Motor neuron (in vitro differentiated cells): ENCODE measurements around the gene DGKI. TPM values are rescaled to one million over a fixed set of nuclear protein-coding genes. Genes with fewer than 3 reads are reported as not detected.
A peak's percentile ranks its signal among the peaks of the same experiment; 100 is the strongest.

Experiments
- ATAC-seq, 8 experiments: fragments of 200-7000 bp; cut with Tn5 transposase; replicated peaks in 6 of 8; 2 replicates each; pipeline ENCODE4 v1.8.0; 2021; ENCODE audit warnings: mild to moderate bottlenecking in 8 of 8, moderate library complexity in 8 of 8
- H3K27ac ChIP-seq, 2 donors: fragments of 250-450 bp; sonication (Bioruptor Pico); 2 replicates each; pipeline ENCODE4 v1.9.0; 2021; ENCODE audit warnings: antibody characterized with exemption in 2 of 2, mild to moderate bottlenecking in 2 of 2, moderate library complexity in 1 of 2
- H3K4me1 ChIP-seq, 2 donors: fragments of 250-450 bp; sonication (Bioruptor Pico); replicated peaks in 1 of 2; 2 replicates each; pipeline ENCODE4 v1.6.1; 2021; ENCODE audit warnings: antibody characterized with exemption in 2 of 2, mild to moderate bottlenecking in 2 of 2, moderate library complexity in 1 of 2
- H3K4me3 ChIP-seq, 5 donors: fragments of 250-450 bp; sonication (Bioruptor Pico); 2 replicates each; pipeline ENCODE4 v1.9.0; 2021; ENCODE audit warnings: antibody characterized with exemption in 5 of 5, mild to moderate bottlenecking in 5 of 5, moderate library complexity in 4 of 5
- WGBS, 10 experiments: fragments of 450-650 bp; shearing (Covaris generic); methylation state at CpG; one replicate each; pipeline ENCODE4 v1.0.0; 2022; 5-methylcytosine and 5-hydroxymethylcytosine counted together
- in situ Hi-C, 9 experiments: fragments of 400-800 bp; cut with MboI; loops; one replicate each; pipeline ENCODE4 v1.15.0; 2021; ENCODE audit warnings: low sequenced_read_pairs in 9 of 9, low pct_unique_long_range_greater_than_20kb in 2 of 9; ENCODE audit not compliant: unreplicated experiment in 9 of 9
- total RNA-seq, 8 experiments: library from RNA; unstranded; fragments of 300-600 nt; gene quantifications; 2 replicates each; pipeline versions ENCODE4 v1.2.3 to v1.2.4, GENCODE V29; 2022

DGKI gene
- total RNA-seq, 8 experiments from 2014 or later: 0.27 to 30.3 (median 10.4) TPM

- Histone ChIP-seq H3K4me3 (no peak overlapping the region), H3K27ac (no peak overlapping the region), H3K4me1 (peaks cover 3 to 6% of the 10 kb centered on the region in 2 donors)
- ATAC-seq: no peak
- in situ Hi-C loops: loop anchor here in 1 of 9 experiments (25.0 kb wide), 1 partner anchor 411 kb away; the partner anchor contains the start of gene CREB3L2
- WGBS, 10 experiments: 48 to 100% (median 99%) methylated on average over 1 to 6 of the region's 6 CpGs
Observed at GRCh38 chr7:137601642-137602041, 245.1 kb downstream of the DGKI start.

GRCh38 chr7:137597856-137598255, 248.9 kb downstream of the DGKI start:
- H3K27ac ChIP-seq: no peak overlapping the region
- WGBS, 10 experiments: 27 to 97% (median 80%) methylated on average over 1 to 4 of the region's 4 CpGs; no CpG with 5 or more reads in 1 of the 10 experiments
- H3K4me3 ChIP-seq: no peak overlapping the region
- peaks cover 0 to 5% of the 10 kb centered on the region in 2 donors for H3K4me1 ChIP-seq
- in situ Hi-C loops: loop anchor here in 2 of 9 experiments (10.0 to 25.0 kb wide), 4 partner anchors 136 to 1786 kb away; no protein-coding TSS in a partner anchor
- no peak for ATAC-seq

GRCh38 chr7:137593115-137593711, 253.6 kb downstream of the DGKI start:
- no peak overlapping the region for H3K27ac ChIP-seq
- WGBS, 10 experiments: 33 to 100% (median 66%) methylated on average over 1 to 5 of the region's 5 CpGs
- H3K4me3 ChIP-seq: no peak overlapping the region
- in situ Hi-C loops: loop anchor here in 2 of 9 experiments (10.0 to 25.0 kb wide), 4 partner anchors 131 to 1781 kb away; no protein-coding TSS in a partner anchor
- peaks cover 0 to 27% of the 10 kb centered on the region in 2 donors for H3K4me1 ChIP-seq
- peak in 3 of 8 experiments; percentile 21 to 66 (median 65) for ATAC-seq

GRCh38 chr7:137592232-137592896, 254.4 kb downstream of the DGKI start:
- in situ Hi-C loops: loop anchor here in 2 of 9 experiments (10.0 to 25.0 kb wide), 4 partner anchors 130 to 1780 kb away; no protein-coding TSS in a partner anchor
- Histone ChIP-seq H3K4me1 (peaks cover 0 to 27% of the 10 kb centered on the region in 2 donors), H3K4me3 (no peak overlapping the region), H3K27ac (no peak overlapping the region)
- ATAC-seq: peak; percentile 80 to 94 (median 86)
- 0 to 35% (median 13%) methylated on average over 2 to 6 of the region's 6 CpGs; no CpG with 5 or more reads in 1 of the 10 experiments for WGBS, 10 experiments

GRCh38 chr7:137591421-137591837, 255.3 kb downstream of the DGKI start:
- peak in 7 of 8 experiments; percentile 17 to 56 (median 32) for ATAC-seq
- Histone ChIP-seq H3K4me3 (no peak overlapping the region), H3K27ac (no peak overlapping the region), H3K4me1 (peaks cover 0 to 27% of the 10 kb centered on the region in 2 donors)
- in situ Hi-C loops: loop anchor here in 2 of 9 experiments (10.0 to 25.0 kb wide), 4 partner anchors 129 to 1779 kb away; no protein-coding TSS in a partner anchor
- 43 to 100% (median 67%) methylated on average over 1 to 5 of the region's 5 CpGs; no CpG with 5 or more reads in 2 of the 10 experiments for WGBS, 10 experiments

- in situ Hi-C loops: loop anchor here in 2 of 9 experiments (10.0 to 25.0 kb wide), 4 partner anchors 129 to 1779 kb away; no protein-coding TSS in a partner anchor
- H3K27ac ChIP-seq: no peak overlapping the region
- peak in 5 of 8 experiments; percentile 23 to 54 (median 47) for ATAC-seq
- 0 to 93% (median 77%) methylated on average over 1 to 14 of the region's 15 CpGs; no CpG with 5 or more reads in 4 of the 10 experiments for WGBS, 10 experiments
- peaks cover 0 to 27% of the 10 kb centered on the region in 2 donors for H3K4me1 ChIP-seq
- H3K4me3 ChIP-seq: no peak overlapping the region
Observed at GRCh38 chr7:137590756-137591305, 255.9 kb downstream of the DGKI start.

- in situ Hi-C loops: loop anchor here in 2 of 9 experiments (10.0 to 25.0 kb wide), 4 partner anchors 128 to 1778 kb away; no protein-coding TSS in a partner anchor
- H3K4me1 ChIP-seq: peaks cover 0 to 27% of the 10 kb centered on the region in 2 donors
- ATAC-seq: no peak
- 59 to 100% (median 81%) methylated on average over 1 to 7 of the region's 7 CpGs for WGBS, 10 experiments
- no peak overlapping the region for H3K27ac ChIP-seq
- H3K4me3 ChIP-seq: no peak overlapping the region
Observed at GRCh38 chr7:137590071-137590755, 256.6 kb downstream of the DGKI start.

GRCh38 chr7:137587326-137587725, 259.4 kb downstream of the DGKI start:
- Histone ChIP-seq H3K4me3 (no peak overlapping the region), H3K4me1 (peaks cover 0 to 22% of the 10 kb centered on the region in 2 donors), H3K27ac (no peak overlapping the region)
- 0 to 94% (median 78%) methylated on average over 1 to 5 of the region's 5 CpGs for WGBS, 10 experiments
- in situ Hi-C loops: loop anchor here in 2 of 9 experiments (25.0 kb wide), 3 partner anchors 125 to 1775 kb away; no protein-coding TSS in a partner anchor
- ATAC-seq: peak in 2 of 8 experiments; percentile 72 to 79

GRCh38 chr7:137585591-137585990, 261.2 kb downstream of the DGKI start:
- peaks cover 0 to 7% of the 10 kb centered on the region in 2 donors for H3K4me1 ChIP-seq
- WGBS, 10 experiments: 40 to 100% (median 75%) methylated on average over 1 to 3 of the region's 3 CpGs; no CpG with 5 or more reads in 1 of the 10 experiments
- H3K27ac ChIP-seq: no peak overlapping the region
- no peak for ATAC-seq
- in situ Hi-C loops: loop anchor here in 2 of 9 experiments (25.0 kb wide), 3 partner anchors 123 to 1773 kb away; no protein-coding TSS in a partner anchor
- no peak overlapping the region for H3K4me3 ChIP-seq

GRCh38 chr7:137583172-137583571, 263.6 kb downstream of the DGKI start:
- no peaks in the 10 kb centered on the region for H3K4me1 ChIP-seq
- WGBS, 10 experiments: 57 to 100% (median 89%) methylated on average over 1 of the region's 1 CpG; no CpG with 5 or more reads in 2 of the 10 experiments
- no peak overlapping the region for H3K27ac ChIP-seq
- no peak overlapping the region for H3K4me3 ChIP-seq
- in situ Hi-C loops: loop anchor here in 2 of 9 experiments (25.0 kb wide), 3 partner anchors 121 to 1771 kb away; no protein-coding TSS in a partner anchor
- no peak for ATAC-seq

GRCh38 chr7:137579913-137580640, 266.7 kb downstream of the DGKI start:
- in situ Hi-C loops: loop anchor here in 2 of 9 experiments (25.0 kb wide), 3 partner anchors 118 to 1768 kb away; no protein-coding TSS in a partner anchor
- Histone ChIP-seq H3K27ac (no peak overlapping the region), H3K4me3 (no peak overlapping the region), H3K4me1 (no peaks in the 10 kb centered on the region)
- WGBS, 10 experiments: 13 to 100% (median 71%) methylated on average over 1 to 2 of the region's 2 CpGs; no CpG with 5 or more reads in 1 of the 10 experiments
- ATAC-seq: peak in 2 of 8 experiments; percentile 47 to 68
